Measurements from ENCODE around the gene IL4I1.

- TF ChIP-seq EZH2phosphoT487 (IDR thresholded peaks at IDR 0.05; ENCODE audit: borderline replicate concordance), result no peak
- TF ChIP-seq, protein P1, sequence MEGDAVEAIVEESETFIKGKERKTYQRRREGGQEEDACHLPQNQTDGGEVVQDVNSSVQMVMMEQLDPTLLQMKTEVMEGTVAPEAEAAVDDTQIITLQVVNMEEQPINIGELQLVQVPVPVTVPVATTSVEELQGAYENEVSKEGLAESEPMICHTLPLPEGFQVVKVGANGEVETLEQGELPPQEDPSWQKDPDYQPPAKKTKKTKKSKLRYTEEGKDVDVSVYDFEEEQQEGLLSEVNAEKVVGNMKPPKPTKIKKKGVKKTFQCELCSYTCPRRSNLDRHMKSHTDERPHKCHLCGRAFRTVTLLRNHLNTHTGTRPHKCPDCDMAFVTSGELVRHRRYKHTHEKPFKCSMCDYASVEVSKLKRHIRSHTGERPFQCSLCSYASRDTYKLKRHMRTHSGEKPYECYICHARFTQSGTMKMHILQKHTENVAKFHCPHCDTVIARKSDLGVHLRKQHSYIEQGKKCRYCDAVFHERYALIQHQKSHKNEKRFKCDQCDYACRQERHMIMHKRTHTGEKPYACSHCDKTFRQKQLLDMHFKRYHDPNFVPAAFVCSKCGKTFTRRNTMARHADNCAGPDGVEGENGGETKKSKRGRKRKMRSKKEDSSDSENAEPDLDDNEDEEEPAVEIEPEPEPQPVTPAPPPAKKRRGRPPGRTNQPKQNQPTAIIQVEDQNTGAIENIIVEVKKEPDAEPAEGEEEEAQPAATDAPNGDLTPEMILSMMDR (conservative IDR thresholded peaks at IDR 0.05; ENCODE audit: low read length), result no peak
Measured at GRCh38 chr19:49873834-49874233, 22.9 kb downstream of the IL4I1 start.
